Vagina (tissue), 2 donors: ENCODE measurements around the gene POLR3GL.
"Not testable (repeated sequence)": the region's sequence is repeated elsewhere in the genome, so short reads cannot be mapped to it uniquely, and the experiment has no call there.

Experiments used
- CTCF ChIP-seq, 3 experiments: fragments of 450-650 bp in 2 of 3; fragments of 200-600 bp in 1 of 3; sonication (generic) in 1 of 3; IDR thresholded peaks; one replicate each; pipeline ENCODE4 v1.5.1; 2017 to 2019; ENCODE audit warnings: antibody characterized with exemption in 3 of 3, mild to moderate bottlenecking in 2 of 3, moderate library complexity in 2 of 3
- POLR2AphosphoS5 ChIP-seq, 2 donors: sonication (generic); formaldehyde crosslinking; IDR thresholded peaks; one replicate each; pipeline ENCODE4 v1.9.0; 2017; ENCODE audit warnings: antibody characterized with exemption in 2 of 2, mild to moderate bottlenecking in 2 of 2, low read depth in 1 of 2; ENCODE audit not compliant: insufficient read depth in 1 of 2

- not testable (repeated sequence) for TF ChIP-seq CTCF (IDR thresholded peaks at IDR 0.05); POLR2AphosphoS5 (IDR thresholded peaks at IDR 0.05; ENCODE audit: insufficient read depth in 1 of 2, low read depth in 1 of 2)
Observed at GRCh38 chr1:145920297-145920696, 44.2 kb upstream of the POLR3GL start.
